Left ventricle myocardium inferior (tissue), 1 donor: ENCODE measurements around the gene LCN6. TPM values are rescaled to one million over a fixed set of nuclear protein-coding genes. Genes with fewer than 3 reads are reported as not detected.
"Not testable (repeated sequence)": the region's sequence is repeated elsewhere in the genome, so short reads cannot be mapped to it uniquely, and the experiment has no call there.

ENCODE experiments used
- DNase-seq: peaks from one replicate; pipeline ENCODE4 v3.0.0-alpha.2; 2020
- H3K27ac ChIP-seq: fragments of 200-600 bp; replicated peaks from 2 replicates; pipeline ENCODE4 v1.8.0; 2021
- H3K27me3 ChIP-seq: fragments of 200-600 bp; 2 replicates; pipeline ENCODE4 v1.8.0; 2021; ENCODE audit warnings: low read depth
- H3K36me3 ChIP-seq: fragments of 200-600 bp; 2 replicates; pipeline ENCODE4 v1.8.0; 2021
- H3K4me1 ChIP-seq: fragments of 200-600 bp; 2 replicates; pipeline ENCODE4 v1.8.0; 2021
- H3K4me3 ChIP-seq: fragments of 200-600 bp; 2 replicates; pipeline ENCODE4 v1.8.0; 2021; ENCODE audit warnings: mild to moderate bottlenecking, moderate library complexity
- H3K9me3 ChIP-seq: fragments of 200-600 bp; replicated peaks from 2 replicates; pipeline ENCODE4 v1.8.0; 2021
- CTCF ChIP-seq: fragments of 200-600 bp; IDR thresholded peaks from 2 replicates; pipeline ENCODE4 v1.8.0; 2021; ENCODE audit warnings: antibody characterized with exemption, mild to moderate bottlenecking, borderline replicate concordance
- intact Hi-C: fragments of 100-400 bp; cut with micrococcal nuclease; formaldehyde crosslinking; loops from one replicate; pipeline ENCODE4 v1.11.0; 2022
- long read RNA-seq: library from polyadenylated mRNA; unstranded; transcript quantifications from one replicate; pipeline ENCODE4 v2.0.0, GENCODE V29; 2021
- total RNA-seq: library from RNA; stranded (reverse); fragmentation: NEBNext Ultra II Directional; extraction: Animal tissue kit (Norgen Biotek cat#: 25700); gene quantifications from one replicate; pipeline ENCODE4 v1.2.1, GENCODE V29; 2021
- donor health status: DM: no; HTN: yes; CAD: no; lungs with severe emphysema.

LCN6 gene, protein sequence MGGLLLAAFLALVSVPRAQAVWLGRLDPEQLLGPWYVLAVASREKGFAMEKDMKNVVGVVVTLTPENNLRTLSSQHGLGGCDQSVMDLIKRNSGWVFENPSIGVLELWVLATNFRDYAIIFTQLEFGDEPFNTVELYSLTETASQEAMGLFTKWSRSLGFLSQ
- total RNA-seq: 14.6 TPM
- long read RNA-seq, partial matches to known transcripts: 3 of 4 reads
- long read RNA-seq, other reads (novel, unspliced or antisense): 0 of 4 reads

DNA sequence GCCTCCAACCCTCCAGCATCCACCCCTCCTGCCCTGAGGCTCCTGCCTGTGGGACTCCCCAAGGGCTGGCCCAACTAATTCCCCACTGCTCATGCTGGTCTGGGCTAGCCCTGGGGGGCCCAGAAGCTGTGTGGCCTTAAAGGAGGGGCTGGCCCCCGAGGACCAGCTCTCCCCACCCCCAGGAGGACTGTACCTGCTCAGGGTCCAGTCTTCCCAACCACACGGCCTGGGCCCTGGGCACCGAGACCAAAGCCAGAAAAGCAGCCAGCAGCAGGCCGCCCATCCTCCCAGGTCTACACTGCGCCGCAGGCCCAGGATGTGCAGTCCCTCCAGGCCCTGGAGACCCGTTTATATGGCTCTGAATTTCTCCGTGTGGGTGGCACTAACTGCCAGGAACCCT, at the start of gene LCN6:
LCN6 (minus strand) TSS at position 325 of the 400 bp plus-strand sequence; CDS start at position 283, 42 bp downstream.
- Histone ChIP-seq H3K27ac (peak within 1 kb of the TSS; percentile 90), H3K4me1 (peaks cover 39% of the 10 kb centered on the region), H3K36me3 (no peaks in the 10 kb centered on the region), H3K9me3 (peaks cover 13% of the 10 kb centered on the region), H3K27me3 (peaks cover 8% of the 10 kb centered on the region), H3K4me3 (peak within 1 kb of the TSS; percentile 23)
- intact Hi-C loops: no loop called here
- no peak for DNase-seq
- TF ChIP-seq CTCF: no peak

- H3K9me3 ChIP-seq, DNase-seq, intact Hi-C loops: not testable (repeated sequence)
- peaks cover 86% of the 10 kb centered on the region for H3K4me1 ChIP-seq
- H3K4me3 ChIP-seq: peak overlapping the region; percentile 1
- peaks cover 44% of the 10 kb centered on the region for H3K27me3 ChIP-seq
- H3K36me3 ChIP-seq: peaks cover 11% of the 10 kb centered on the region
- H3K27ac ChIP-seq: peak overlapping the region; percentile 99
These were observed 48.5 kb upstream of the LCN6 start for GRCh38 chr9:136796775-136797347.

- Histone ChIP-seq H3K4me1 (peaks cover 89% of the 10 kb centered on the region), H3K36me3 (peaks cover 11% of the 10 kb centered on the region), H3K27ac (peak within 1 kb of the TSS; percentile 99), H3K27me3 (peaks cover 38% of the 10 kb centered on the region), H3K9me3 (no peaks in the 10 kb centered on the region), H3K4me3 (peak within 1 kb of the TSS; percentile 1)
- TF ChIP-seq CTCF: no peak
- intact Hi-C loops: no loop called here
- no peak for DNase-seq
These were observed 48.0 kb upstream of the LCN6 start, which contains the start of gene CCDC183 for GRCh38 chr9:136796238-136796774. Gene CCDC183, plus strand, starts transcription at chr9:136796338. Its CDS starts 60 bp downstream, at chr9:136796398.

- peak; percentile 54 for DNase-seq
- Histone ChIP-seq H3K36me3 (peaks cover 11% of the 10 kb centered on the region), H3K9me3 (no peaks in the 10 kb centered on the region), H3K4me1 (peaks cover 83% of the 10 kb centered on the region), H3K27me3 (peaks cover 26% of the 10 kb centered on the region), H3K27ac (peak overlapping the region; percentile 99), H3K4me3 (no peak overlapping the region)
- TF ChIP-seq CTCF: no peak
- intact Hi-C loops: no loop called here
These were observed 46.6 kb upstream of the LCN6 start for GRCh38 chr9:136795000-136795348.

GRCh38 chr9:136794281-136794999, 46.1 kb upstream of the LCN6 start:
- Histone ChIP-seq H3K36me3 (peaks cover 11% of the 10 kb centered on the region), H3K27ac (peak overlapping the region; percentile 99), H3K4me1 (peaks cover 80% of the 10 kb centered on the region), H3K27me3 (peaks cover 21% of the 10 kb centered on the region), H3K9me3 (no peaks in the 10 kb centered on the region), H3K4me3 (no peak overlapping the region)
- no peak for TF ChIP-seq CTCF
- DNase-seq: no peak
- intact Hi-C loops: no loop called here
